Esophagus (tissue), 2 donors: ENCODE results near the gene BNIP5. TPM values are rescaled to one million over a fixed set of nuclear protein-coding genes. Genes with fewer than 3 reads are reported as not detected.

ENCODE experiments used
- H3K27ac ChIP-seq, 2 donors: one replicate each; pipeline ENCODE4 v1.5.1; 2013; ENCODE audit warnings: low read depth in 2 of 2, mild to moderate bottlenecking in 2 of 2, inconsistent platforms in 1 of 2, low read length in 1 of 2, moderate library complexity in 1 of 2
- H3K27me3 ChIP-seq, 2 donors: one replicate each; pipeline ENCODE4 v1.6.1; 2013; ENCODE audit warnings: low read length in 2 of 2, control low read depth in 1 of 2, mild to moderate bottlenecking in 1 of 2; ENCODE audit not compliant: insufficient read depth in 2 of 2, control insufficient read depth in 1 of 2
- H3K36me3 ChIP-seq, 2 donors: one replicate each; pipeline ENCODE4 v1.6.1; 2013; ENCODE audit warnings: low read length in 1 of 2; ENCODE audit not compliant: control insufficient read depth in 2 of 2, insufficient read depth in 2 of 2
- H3K4me1 ChIP-seq, 2 donors: one replicate each; pipeline ENCODE4 v1.6.1; 2013; ENCODE audit warnings: low read length in 1 of 2; ENCODE audit not compliant: control insufficient read depth in 2 of 2, insufficient read depth in 2 of 2
- H3K4me3 ChIP-seq, 2 donors: one replicate each; pipeline ENCODE4 v1.5.1; 2013; ENCODE audit warnings: low read length in 2 of 2, mild to moderate bottlenecking in 2 of 2, low read depth in 1 of 2, moderate library complexity in 1 of 2
- H3K9me3 ChIP-seq, 2 donors: one replicate each; pipeline ENCODE4 v1.6.1; 2013; ENCODE audit warnings: mild to moderate bottlenecking in 2 of 2, low read depth in 1 of 2, low read length in 1 of 2, moderate library complexity in 1 of 2; ENCODE audit not compliant: control insufficient read depth in 2 of 2, insufficient read depth in 1 of 2
- WGBS, 2 donors: extraction: QIAGEN DNeasy Blood & Tissue Kit; methylation state at CpG; one replicate each; pipeline ENCODE4 v1.1.7; 2013; 5-methylcytosine and 5-hydroxymethylcytosine counted together
- polyA plus RNA-seq, 2 donors: library from polyadenylated mRNA; stranded (reverse); fragments of 200-250 nt; gene quantifications; one replicate each; pipeline ENCODE4 v1.2.3, GENCODE V29; 2013
- donor health status: healthy with polysubstance abuse.
- donor health status: Bipolar disorder and iron deficiency.

BNIP5 gene, protein sequence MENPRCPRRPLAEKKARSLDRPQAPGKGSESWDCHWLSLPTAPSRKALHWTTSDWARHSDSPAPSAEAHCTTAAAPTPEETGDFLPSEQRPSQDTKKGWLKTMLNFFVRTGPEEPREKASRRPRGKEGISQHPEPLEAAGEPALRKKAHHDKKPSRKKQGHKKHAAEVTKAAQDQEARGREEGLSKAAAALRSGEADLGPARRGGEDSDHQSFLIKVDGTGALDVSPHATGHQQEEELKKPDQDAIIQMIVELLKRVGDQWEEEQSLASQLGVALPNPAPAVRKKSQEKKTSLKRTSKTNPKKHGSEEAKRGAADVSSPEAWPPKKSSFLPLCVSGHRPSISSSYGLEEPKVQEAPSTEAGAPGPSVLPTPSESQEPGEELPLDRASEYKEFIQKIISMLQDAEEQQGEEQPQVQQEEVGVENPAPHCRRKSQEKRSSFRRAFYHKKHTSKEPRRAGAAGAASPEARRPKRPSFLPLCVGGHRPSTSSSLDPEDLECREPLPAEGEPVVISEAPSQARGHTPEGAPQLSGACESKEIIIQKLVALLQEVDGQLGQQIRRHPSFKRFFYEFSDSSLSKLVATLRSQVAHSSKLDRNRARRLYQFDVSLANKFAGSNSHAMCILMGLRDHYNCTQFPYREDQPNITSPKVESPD
- not detected for polyA plus RNA-seq

DNA sequence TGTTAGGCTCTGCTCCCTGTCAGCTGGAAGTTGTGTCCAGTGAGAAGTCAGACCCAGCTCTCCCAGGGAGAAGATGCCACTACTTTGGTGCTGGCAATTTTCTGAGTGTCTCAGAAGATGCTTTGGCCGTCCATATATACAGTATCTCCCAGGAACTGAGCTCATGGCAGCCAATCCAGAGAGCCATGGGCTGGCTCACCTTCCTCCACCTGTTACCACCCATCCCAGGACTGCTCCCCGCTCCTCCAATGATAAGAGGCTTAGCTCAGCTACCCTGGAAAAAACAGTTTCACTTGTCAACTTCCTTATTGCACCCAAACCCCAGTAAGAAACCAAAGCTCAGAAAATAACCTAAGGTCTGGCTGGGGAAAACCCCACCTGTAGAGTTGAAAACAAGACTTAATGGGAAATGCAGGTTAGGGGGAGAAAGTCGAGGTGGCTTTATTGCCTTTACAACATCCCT lies at the start of gene BNIP5:
Gene BNIP5, minus strand, starts transcription at position 110 of the 463 bp plus-strand sequence. CDS start 6,198 bp downstream, outside the sequence.
- H3K27me3 ChIP-seq, result peaks cover 0 to 3% of the 10 kb centered on the region in 2 donors
- H3K36me3 ChIP-seq, result no peaks in the 10 kb centered on the region
- no peaks in the 10 kb centered on the region for H3K9me3 ChIP-seq
- H3K4me3 ChIP-seq, result no peak within 1 kb of the TSS
- peaks cover 0 to 3% of the 10 kb centered on the region in 2 donors for H3K4me1 ChIP-seq
- H3K27ac ChIP-seq, result no peak within 1 kb of the TSS
- WGBS, 2 donors, result 65 to 71% methylated on average over 3 of the region's 3 CpGs

DNA sequence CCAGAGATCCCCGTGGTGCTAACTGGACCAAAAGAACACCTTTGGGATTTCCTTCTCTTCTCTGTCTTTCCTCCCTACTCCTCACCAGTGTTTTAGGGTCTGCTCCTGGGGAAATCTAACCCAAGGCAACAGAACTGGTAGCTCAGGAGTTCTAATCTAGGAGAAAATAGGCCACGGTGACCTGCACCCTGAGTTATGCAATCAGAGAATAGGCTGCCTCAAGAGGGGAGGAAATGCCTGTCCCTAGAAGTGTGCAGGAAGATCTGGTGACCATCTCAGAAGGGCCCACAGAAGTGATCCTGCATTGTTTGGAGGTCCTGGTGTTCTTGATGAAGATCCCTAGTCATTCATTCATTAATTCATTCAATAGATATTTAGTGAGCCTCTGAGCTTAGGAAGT lies 47.4 kb upstream of the BNIP5 start:
- 76 to 78% methylated on average over 2 of the region's 2 CpGs for WGBS, 2 donors
- H3K36me3 ChIP-seq, result no peaks in the 10 kb centered on the region
- H3K4me3 ChIP-seq, result no peak overlapping the region
- no peak overlapping the region for H3K27ac ChIP-seq
- H3K27me3 ChIP-seq, result no peaks in the 10 kb centered on the region
- peaks cover 0 to 3% of the 10 kb centered on the region in 2 donors for H3K4me1 ChIP-seq
- no peaks in the 10 kb centered on the region for H3K9me3 ChIP-seq

DNA sequence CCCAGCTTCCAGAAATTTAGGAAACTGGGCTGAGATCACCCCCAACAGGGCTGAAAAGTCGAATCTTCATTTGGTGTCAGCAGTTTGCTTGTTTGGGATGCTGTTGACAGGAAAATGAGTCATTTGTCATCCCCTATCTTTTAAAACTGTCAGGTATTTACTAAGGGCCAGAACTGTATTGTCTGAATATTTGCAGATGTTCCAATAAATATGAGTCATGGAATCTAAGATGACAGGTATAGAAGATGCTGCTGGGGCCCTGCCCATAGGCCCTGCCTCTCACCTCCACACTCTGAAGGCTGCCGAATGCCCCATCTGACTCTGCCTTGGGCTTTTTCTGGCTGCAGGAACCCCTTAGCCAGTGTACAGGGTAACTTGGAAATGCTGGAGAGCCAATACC lies 46.9 kb upstream of the BNIP5 start:
- Histone ChIP-seq H3K27ac (no peak overlapping the region), H3K4me3 (no peak overlapping the region), H3K4me1 (peaks cover 0 to 3% of the 10 kb centered on the region in 2 donors), H3K27me3 (no peaks in the 10 kb centered on the region), H3K36me3 (no peaks in the 10 kb centered on the region), H3K9me3 (no peaks in the 10 kb centered on the region)
- WGBS, 2 donors, result 52 to 62% methylated on average over 2 of the region's 2 CpGs

DNA sequence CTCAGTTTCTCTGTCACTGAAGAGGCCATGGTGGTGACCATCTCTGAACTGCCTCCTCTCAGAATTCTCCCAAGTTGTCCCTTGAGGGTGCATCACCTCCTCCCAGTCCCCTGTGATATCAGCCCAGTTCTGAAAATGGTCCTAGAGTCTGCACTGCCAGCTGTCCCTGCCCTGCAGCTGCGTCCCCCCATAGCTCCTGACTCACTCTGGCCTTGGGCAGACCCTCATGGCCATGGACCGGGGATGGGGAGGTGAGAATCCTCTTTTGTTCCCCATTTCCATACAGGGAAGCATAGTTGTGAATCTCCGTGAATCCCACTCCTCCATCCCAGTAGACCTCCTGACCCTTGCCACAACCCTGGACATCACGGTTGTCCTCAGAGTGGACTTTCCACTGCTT lies 46.3 kb upstream of the BNIP5 start:
- Histone ChIP-seq H3K27me3 (no peaks in the 10 kb centered on the region), H3K36me3 (no peaks in the 10 kb centered on the region), H3K9me3 (no peaks in the 10 kb centered on the region), H3K4me1 (peaks cover 0 to 2% of the 10 kb centered on the region in 2 donors), H3K4me3 (no peak overlapping the region), H3K27ac (no peak overlapping the region)
- WGBS, 2 donors, result 70 to 73% methylated on average over 4 of the region's 4 CpGs

DNA sequence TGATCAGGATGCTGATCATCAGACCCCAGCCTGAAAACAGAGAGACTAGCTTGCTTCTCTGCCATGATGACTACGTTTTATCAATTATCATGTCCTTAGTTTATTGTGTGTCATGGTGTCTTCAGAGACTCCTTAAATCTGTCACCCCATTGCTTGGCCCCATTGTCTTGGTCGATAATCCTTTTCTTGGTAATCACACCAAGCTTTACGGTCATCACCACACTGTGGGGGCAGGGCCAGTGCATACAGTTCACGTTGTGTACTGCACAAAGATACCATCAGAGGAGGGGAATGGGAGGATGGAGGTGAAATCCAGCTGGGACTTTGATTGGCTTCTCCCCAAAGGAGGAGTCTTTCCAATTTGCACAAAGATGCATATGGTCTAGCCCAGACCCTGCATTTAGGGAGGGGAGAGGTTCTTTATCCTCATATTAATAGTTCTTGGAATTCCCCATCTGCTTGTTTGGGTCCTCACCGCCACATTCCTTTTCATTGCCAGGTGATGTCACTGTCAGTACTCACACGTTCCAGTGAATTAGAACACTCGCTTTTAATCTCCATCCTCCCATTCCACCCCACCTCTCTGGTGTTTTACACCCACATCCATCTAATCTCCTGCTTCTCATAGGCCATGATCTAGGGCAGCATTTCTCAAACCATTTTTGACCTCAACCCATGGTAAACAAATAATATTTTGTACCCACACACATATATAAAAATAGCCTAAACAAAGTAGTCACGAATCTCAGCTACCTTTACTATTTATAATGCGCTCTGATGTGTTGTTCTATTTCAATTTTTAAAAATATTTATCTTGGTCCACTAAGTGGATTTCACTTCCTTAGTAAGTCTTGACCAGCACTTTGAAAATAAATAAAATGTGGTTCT lies 45.1 kb upstream of the BNIP5 start:
- no peak overlapping the region for H3K4me3 ChIP-seq
- no peaks in the 10 kb centered on the region for H3K9me3 ChIP-seq
- H3K4me1 ChIP-seq, result no peaks in the 10 kb centered on the region
- 70 to 72% methylated on average over 9 of the region's 9 CpGs for WGBS, 2 donors
- no peaks in the 10 kb centered on the region for H3K36me3 ChIP-seq
- H3K27me3 ChIP-seq, result no peaks in the 10 kb centered on the region
- H3K27ac ChIP-seq, result no peak overlapping the region

DNA sequence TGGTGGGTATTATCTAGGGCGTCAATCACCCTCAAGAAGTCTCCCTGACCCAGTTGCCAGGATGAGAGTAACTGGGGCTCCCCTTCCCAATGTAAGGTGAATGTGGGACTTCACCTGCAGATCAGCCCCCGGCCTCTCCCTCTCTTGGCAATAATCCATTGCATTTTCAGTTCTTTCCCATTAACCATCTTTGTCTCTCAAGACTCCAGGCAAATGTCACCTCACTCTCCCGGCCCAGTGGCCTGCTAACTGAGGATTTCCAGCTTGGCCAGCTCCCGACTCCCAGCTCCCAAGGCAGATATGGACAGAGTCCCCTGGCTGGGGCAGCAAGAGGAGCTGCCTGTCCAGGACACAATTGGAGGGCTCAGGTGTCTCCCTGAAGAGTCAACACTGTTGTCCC lies 43.5 kb upstream of the BNIP5 start:
- no peak overlapping the region for H3K27ac ChIP-seq
- no peaks in the 10 kb centered on the region for H3K4me1 ChIP-seq
- 95 to 96% methylated on average over 4 of the region's 4 CpGs for WGBS, 2 donors
- H3K36me3 ChIP-seq, result no peaks in the 10 kb centered on the region
- no peak overlapping the region for H3K4me3 ChIP-seq
- H3K9me3 ChIP-seq, result no peaks in the 10 kb centered on the region
- H3K27me3 ChIP-seq, result no peaks in the 10 kb centered on the region

DNA sequence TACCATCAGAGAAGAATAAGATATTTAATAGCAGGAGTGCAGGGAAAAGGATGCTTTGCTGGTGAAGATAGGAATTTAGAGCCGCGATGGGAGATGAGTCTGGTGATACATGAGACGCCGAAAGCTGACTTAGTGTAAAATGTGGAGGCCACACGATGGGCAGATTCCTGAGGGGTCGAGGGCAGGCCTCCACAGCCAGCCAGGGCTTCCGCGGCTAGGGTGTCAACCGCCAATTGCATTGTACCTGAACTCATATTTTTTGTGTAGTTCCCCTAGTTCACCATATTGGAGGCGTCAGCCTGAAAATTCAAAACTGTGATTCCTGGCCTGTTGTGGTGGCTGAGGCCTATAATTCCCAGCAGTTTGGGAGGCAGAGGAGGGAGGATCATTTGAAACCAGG lies 42.2 kb upstream of the BNIP5 start:
- no peak overlapping the region for H3K4me3 ChIP-seq
- H3K27ac ChIP-seq, result no peak overlapping the region
- H3K27me3 ChIP-seq, result no peaks in the 10 kb centered on the region
- no peaks in the 10 kb centered on the region for H3K36me3 ChIP-seq
- 93% methylated on average over 10 of the region's 10 CpGs for WGBS, 2 donors
- H3K9me3 ChIP-seq, result no peaks in the 10 kb centered on the region
- no peaks in the 10 kb centered on the region for H3K4me1 ChIP-seq

DNA sequence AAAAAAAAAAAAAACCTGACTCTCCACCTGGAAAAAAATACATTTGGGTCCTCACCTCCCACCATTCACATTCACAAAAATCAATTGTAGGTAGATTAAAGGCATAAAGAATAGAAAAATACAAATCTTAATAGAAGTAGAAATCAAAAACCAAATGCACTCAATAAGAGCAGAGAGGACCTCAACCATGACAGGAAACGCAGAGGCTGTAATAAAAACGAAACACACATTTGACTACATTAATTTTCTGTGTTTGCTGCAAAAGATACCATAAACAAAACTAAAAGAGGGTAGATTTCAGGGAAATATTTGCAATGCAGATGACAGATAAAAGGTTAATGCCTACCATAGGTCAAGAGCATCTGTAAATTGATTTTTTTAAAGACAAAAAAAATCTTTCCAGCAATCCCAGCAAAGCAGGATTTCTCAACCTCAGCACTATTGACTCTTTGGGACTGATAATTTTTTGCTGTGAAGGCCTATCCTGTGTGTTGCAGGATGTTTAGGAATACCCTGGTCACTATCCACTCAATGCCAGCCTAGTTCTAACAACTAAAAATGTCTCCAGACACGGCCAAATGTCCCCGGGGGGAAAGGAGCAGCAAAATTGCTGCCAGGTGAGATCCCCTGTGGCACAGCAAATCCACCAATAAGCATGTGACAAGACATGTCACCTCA lies 41.7 kb upstream of the BNIP5 start:
- 70 to 73% methylated on average over 4 of the region's 4 CpGs for WGBS, 2 donors

DNA sequence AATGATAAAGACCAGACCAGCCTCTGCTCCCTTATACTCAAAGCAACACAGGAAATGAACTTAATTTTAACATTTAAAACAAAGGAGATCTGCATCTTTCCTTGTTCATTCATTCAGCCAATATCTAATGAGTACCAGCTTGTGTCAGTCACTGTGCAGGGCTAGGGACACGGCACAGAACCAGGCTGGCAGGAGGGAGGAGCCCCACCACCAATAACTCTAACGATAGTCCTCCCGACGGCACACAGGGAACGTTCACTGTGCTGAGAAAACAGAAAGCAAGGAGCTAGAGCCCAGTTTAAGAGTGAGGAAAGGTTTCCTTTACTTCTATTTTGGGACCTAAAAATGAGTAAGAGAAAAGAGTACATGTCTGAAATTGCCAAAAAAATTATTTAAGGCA lies 40.9 kb upstream of the BNIP5 start:
- WGBS, 2 donors, result 45 to 53% methylated on average over 5 of the region's 5 CpGs

More for the DNA sequence above, 41.7 kb upstream of the BNIP5 start:
- H3K27ac ChIP-seq, result no peak overlapping the region
- H3K4me1 ChIP-seq, result no peaks in the 10 kb centered on the region
- no peak overlapping the region for H3K4me3 ChIP-seq
- H3K9me3 ChIP-seq, result no peaks in the 10 kb centered on the region
- no peaks in the 10 kb centered on the region for H3K27me3 ChIP-seq
- no peaks in the 10 kb centered on the region for H3K36me3 ChIP-seq

More for the DNA sequence above, 40.9 kb upstream of the BNIP5 start:
- H3K27ac ChIP-seq, result peak overlapping the region in 1 of 2 donors; percentile 33
- no peak overlapping the region for H3K4me3 ChIP-seq
- H3K36me3 ChIP-seq, result no peaks in the 10 kb centered on the region
- no peaks in the 10 kb centered on the region for H3K4me1 ChIP-seq
- H3K27me3 ChIP-seq, result no peaks in the 10 kb centered on the region
- H3K9me3 ChIP-seq, result no peaks in the 10 kb centered on the region
